Measurements from ENCODE around the gene SYT14. TPM values are rescaled to one million over a fixed set of nuclear protein-coding genes. Genes with fewer than 3 reads are reported as not detected.
"Not testable (repeated sequence)": the region's sequence is repeated elsewhere in the genome, so short reads cannot be mapped to it uniquely, and the experiment has no call there.

The SYT14 gene
- polyA plus RNA-seq, 2 of the 4 experiments (the other 2 are of a cell fraction): 0.01 to 0.06 TPM

DNA sequence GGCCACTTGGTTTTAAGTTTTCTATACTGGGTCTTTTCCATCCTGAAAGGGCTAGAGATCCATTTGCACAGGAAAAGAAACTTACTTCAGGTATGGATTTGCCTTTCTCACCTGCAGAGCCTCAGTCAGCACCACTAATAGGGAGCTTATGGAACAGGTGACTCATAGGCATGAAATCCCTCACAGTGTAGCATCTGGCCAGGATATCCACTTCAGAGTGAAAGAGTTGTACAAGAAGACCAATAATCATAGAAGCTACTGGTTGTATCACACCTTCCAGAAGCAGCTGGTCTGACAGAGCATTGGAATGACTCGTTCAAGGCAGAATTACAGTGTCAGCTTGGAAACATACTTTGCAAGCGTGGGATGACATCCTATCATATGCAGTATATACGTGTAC is 26.3 kb upstream of the SYT14 start:
- H3K4me3 ChIP-seq: no peak overlapping the region
- no CpG with 5 or more reads among the region's 3 CpGs for WGBS (ENCODE audit: missing lambda C conversion rate)
- no peaks in the 10 kb centered on the region for H3K4me1 ChIP-seq
- TF ChIP-seq BCL3 (IDR thresholded peaks at IDR 0.05) (no peak), RAD21 (conservative IDR thresholded peaks at IDR 0.05 in 1 of 2, IDR thresholded peaks at IDR 0.05 in 1 of 2) (no peak), KDM1A (IDR thresholded peaks at IDR 0.05; ENCODE audit: low read depth) (no peak), CTCF (IDR thresholded peaks at IDR 0.05) (no peak), RNF2 (IDR thresholded peaks at IDR 0.05; ENCODE audit: borderline replicate concordance, low read depth) (no peak), CBX8 (IDR thresholded peaks at IDR 0.05) (no peak), RFX5 (IDR thresholded peaks at IDR 0.05) (no peak), EHMT2 (IDR thresholded peaks at IDR 0.05; ENCODE audit: low read depth) (no peak), CEBPB (IDR thresholded peaks at IDR 0.05) (no peak)
- no peak overlapping the region for H3K4me2 ChIP-seq
- ChIA-PET POLR2A (no interaction called here), CTCF (no interaction called here)
- no peak overlapping the region for H3K27ac ChIP-seq
- ATAC-seq: no peak
- no peak for DNase-seq (ENCODE audit: low read depth in 1 of 2, low spot score in 1 of 2)
- H3K9me3 ChIP-seq: no peaks in the 10 kb centered on the region
- FAIRE-seq: no peak

- Histone ChIP-seq H3K4me1 (no peaks in the 10 kb centered on the region), H3K4me3 (no peak overlapping the region), H3K27ac (no peak overlapping the region), H3K9me3 (no peaks in the 10 kb centered on the region), H3K4me2 (no peak overlapping the region)
- WGBS (ENCODE audit: missing lambda C conversion rate): no CpG with 5 or more reads among the region's 2 CpGs
- ATAC-seq (no peak), FAIRE-seq (no peak), DNase-seq (ENCODE audit: low read depth in 1 of 2, low spot score in 1 of 2) (no peak)
- TF ChIP-seq TFCP2L1 (CRISPR knock-in tag; IDR thresholded peaks at IDR 0.05) (no peak), ATOH8 (CRISPR knock-in tag; IDR thresholded peaks at IDR 0.05; ENCODE audit: low read depth) (no peak)
- POLR2A ChIA-PET: interaction anchor here (1.6 kb wide), 1 partner anchor 8 kb away, joined by 5 read pairs; no protein-coding TSS in a partner anchor
- CTCF ChIA-PET: interaction anchor here (1.6 kb wide), 1 partner anchor 52 kb away, joined by 3 read pairs; no protein-coding TSS in a partner anchor
Observed at GRCh38 chr1:209912306-209912705, 25.7 kb upstream of the SYT14 start.

DNA sequence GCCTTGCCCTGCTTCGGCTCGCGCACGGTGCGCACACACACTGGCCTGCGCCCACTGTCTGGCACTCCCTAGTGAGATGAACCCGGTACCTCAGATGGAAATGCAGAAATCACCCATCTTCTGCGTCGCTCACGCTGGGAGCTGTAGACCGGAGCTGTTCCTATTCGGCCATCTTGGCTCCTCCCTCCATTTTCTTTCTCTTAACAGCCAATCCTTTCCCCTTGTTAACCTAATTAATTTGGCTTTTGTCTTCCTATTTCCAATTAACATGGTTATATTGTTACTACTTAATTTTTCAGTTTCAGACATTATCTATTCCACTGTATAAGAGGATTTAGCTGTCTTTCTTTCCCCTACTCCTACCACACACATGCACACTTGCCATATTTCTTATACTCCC is 18.4 kb upstream of the SYT14 start:
- ATAC-seq; DNase-seq (ENCODE audit: low read depth in 1 of 2, low spot score in 1 of 2); H3K27ac ChIP-seq; FAIRE-seq; POLR2A ChIA-PET; H3K4me1 ChIP-seq; H3K9me3 ChIP-seq; H3K4me3 ChIP-seq; H3K4me2 ChIP-seq; CTCF ChIA-PET: not testable (repeated sequence)
- WGBS (ENCODE audit: missing lambda C conversion rate): 67% methylated on average over 6 of the region's 12 CpGs

GRCh38 chr1:209920844-209921243 is 17.2 kb upstream of the SYT14 start:
- ChIA-PET CTCF (no interaction called here), POLR2A (no interaction called here)
- TF ChIP-seq TFCP2L1 (CRISPR knock-in tag; IDR thresholded peaks at IDR 0.05) (no peak), CBX2 (IDR thresholded peaks at IDR 0.05; ENCODE audit: borderline replicate concordance, low read depth) (no peak), MAFK (IDR thresholded peaks at IDR 0.05; ENCODE audit: partially characterized antibody) (no peak), POLR2A (IDR thresholded peaks at IDR 0.05; ENCODE audit: low read length) (no peak), MAZ (IDR thresholded peaks at IDR 0.05; ENCODE audit: borderline replicate concordance, low read depth, low read length) (no peak), ZNF302 (CRISPR knock-in tag; IDR thresholded peaks at IDR 0.05) (no peak), RARB (CRISPR knock-in tag; IDR thresholded peaks at IDR 0.05) (no peak), CEBPB (IDR thresholded peaks at IDR 0.05) (no peak), EHMT2 (IDR thresholded peaks at IDR 0.05; ENCODE audit: low read depth) (no peak), FOSL2 (IDR thresholded peaks at IDR 0.05) (no peak), FOSL2 (CRISPR knock-in tag; IDR thresholded peaks at IDR 0.05) (no peak)
- TF ChIP-seq, protein P1, sequence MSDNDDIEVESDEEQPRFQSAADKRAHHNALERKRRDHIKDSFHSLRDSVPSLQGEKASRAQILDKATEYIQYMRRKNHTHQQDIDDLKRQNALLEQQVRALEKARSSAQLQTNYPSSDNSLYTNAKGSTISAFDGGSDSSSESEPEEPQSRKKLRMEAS (IDR thresholded peaks at IDR 0.05): no peak
- H3K9me3 ChIP-seq: no peaks in the 10 kb centered on the region
- no peak overlapping the region for H3K27ac ChIP-seq
- no peak overlapping the region for H3K4me2 ChIP-seq
- FAIRE-seq (no peak), ATAC-seq (no peak), DNase-seq (ENCODE audit: low read depth in 1 of 2, low spot score in 1 of 2) (no peak)
- WGBS (ENCODE audit: missing lambda C conversion rate): 5% methylated on average over 1 of the region's 1 CpG
- H3K4me1 ChIP-seq: no peaks in the 10 kb centered on the region
- no peak overlapping the region for H3K4me3 ChIP-seq
